Measurements from ENCODE around the gene NFKBIE.

The NFKBIE gene

DNA sequence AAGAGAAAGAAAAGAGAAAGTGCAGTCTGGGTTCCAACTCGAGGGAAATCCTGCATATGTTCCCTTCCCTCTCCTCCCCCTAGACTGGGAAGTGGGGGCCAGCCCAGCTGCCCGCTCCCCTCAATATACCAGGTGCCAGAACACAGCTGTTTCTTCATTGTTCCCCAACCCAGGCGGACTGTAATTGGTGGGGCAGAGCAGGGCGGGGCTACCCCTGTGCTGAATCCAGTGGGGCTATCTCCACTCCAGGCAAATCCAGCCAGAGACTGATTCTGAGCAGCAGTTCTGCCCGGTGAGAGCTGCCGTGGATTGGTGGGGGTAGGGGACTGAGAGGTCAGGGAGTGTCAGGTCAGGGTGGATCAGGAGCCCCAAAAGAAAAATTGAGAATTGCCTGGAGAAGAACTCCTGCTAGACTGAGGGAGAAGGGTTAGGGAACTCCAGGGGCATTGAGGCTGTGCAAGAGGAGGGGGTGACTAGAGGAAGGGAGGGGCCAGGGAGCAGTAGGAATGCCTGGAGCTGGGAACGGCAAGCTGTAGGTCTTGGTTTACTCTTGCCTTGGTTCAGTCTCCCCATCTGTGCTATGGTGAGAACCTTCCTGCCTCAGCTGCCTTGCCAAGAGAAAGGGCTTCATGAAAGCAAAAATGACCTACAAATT lies 48.5 kb downstream of the NFKBIE start, which contains the start of gene MYMX:
Gene MYMX, plus strand, starts transcription at position 250 of the 655 bp plus-strand sequence. CDS start 546 bp downstream, outside the sequence.
- Histone ChIP-seq H3K9ac (ENCODE audit: low read length in 5 of 5) (peak within 1 kb of the TSS; percentile 1 to 71 (median 59)), H3K4me3 (ENCODE audit: low read depth in 1 of 5, low read length in 5 of 5) (peak within 1 kb of the TSS; percentile 37 to 75 (median 67)), H3K27ac (ENCODE audit: low read depth, low read length) (peak within 1 kb of the TSS; percentile 99), H3K9me3 (ENCODE audit: control insufficient read depth in 5 of 5, low read length in 5 of 5) (no peaks in the 10 kb centered on the region), H3K4me1 (ENCODE audit: control insufficient read depth in 5 of 5, insufficient read depth in 5 of 5, low read length in 5 of 5) (peaks cover 25 to 56% (median 55%) of the 10 kb centered on the region in 5 donors), H3K27me3 (ENCODE audit: control insufficient read depth in 5 of 5, insufficient read depth in 4 of 5, low read length in 5 of 5) (no peaks in the 10 kb centered on the region), H3K36me3 (ENCODE audit: control insufficient read depth in 5 of 5, insufficient read depth in 5 of 5, low read length in 5 of 5) (no peaks in the 10 kb centered on the region)

DNA sequence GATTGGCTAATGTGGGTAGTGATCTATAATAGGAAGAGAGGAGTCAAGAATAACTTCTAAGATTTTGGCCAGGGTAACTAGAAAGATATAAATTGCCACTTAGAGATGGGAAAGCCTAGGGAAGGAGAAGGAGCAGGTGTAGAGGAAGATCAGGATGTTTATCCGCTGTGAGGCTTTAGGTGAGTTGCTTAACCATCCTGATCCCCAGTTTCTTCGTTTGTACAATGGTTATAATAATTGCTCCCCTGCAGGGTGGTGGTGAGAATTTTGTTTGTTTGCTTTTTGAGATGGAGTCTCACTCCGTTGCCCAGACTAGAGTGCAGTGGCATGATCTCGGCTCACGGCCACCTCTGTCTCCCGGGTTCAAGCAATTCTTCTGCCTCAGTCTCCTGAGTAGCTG lies 51.0 kb downstream of the NFKBIE start:
- H3K4me1 ChIP-seq (ENCODE audit: control insufficient read depth in 5 of 5, insufficient read depth in 5 of 5, low read length in 5 of 5), result peaks cover 17 to 46% (median 35%) of the 10 kb centered on the region in 5 donors
- no peak overlapping the region for H3K4me3 ChIP-seq (ENCODE audit: low read depth in 1 of 5, low read length in 5 of 5)
- H3K9ac ChIP-seq (ENCODE audit: low read length in 5 of 5), result no peak overlapping the region
- H3K36me3 ChIP-seq (ENCODE audit: control insufficient read depth in 5 of 5, insufficient read depth in 5 of 5, low read length in 5 of 5), result no peaks in the 10 kb centered on the region
- H3K27ac ChIP-seq (ENCODE audit: low read depth, low read length), result no peak overlapping the region
- H3K27me3 ChIP-seq (ENCODE audit: control insufficient read depth in 5 of 5, insufficient read depth in 4 of 5, low read length in 5 of 5), result no peaks in the 10 kb centered on the region
- H3K9me3 ChIP-seq (ENCODE audit: control insufficient read depth in 5 of 5, low read length in 5 of 5), result no peaks in the 10 kb centered on the region

DNA sequence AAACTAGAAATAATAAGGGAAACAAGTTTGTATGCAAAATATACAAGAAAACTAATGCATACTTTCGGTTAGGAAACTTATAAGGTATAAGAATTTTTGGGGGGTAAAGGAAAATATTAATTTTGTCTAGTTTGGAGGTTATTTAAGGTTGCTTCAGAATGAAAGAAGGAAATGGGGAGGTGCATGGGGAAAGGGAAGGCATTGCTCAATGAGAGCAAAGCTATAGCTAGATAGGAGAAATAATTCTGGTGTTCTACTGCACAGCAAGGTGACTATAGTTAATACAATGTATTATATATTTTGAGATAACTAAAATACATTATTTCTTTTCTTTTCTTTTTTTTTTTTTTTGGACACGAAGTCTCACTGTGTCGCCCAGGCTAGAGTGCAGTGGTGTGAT lies 54.1 kb downstream of the NFKBIE start:
- no peaks in the 10 kb centered on the region for H3K9me3 ChIP-seq (ENCODE audit: control insufficient read depth in 5 of 5, low read length in 5 of 5)
- H3K27ac ChIP-seq (ENCODE audit: low read depth, low read length), result no peak overlapping the region
- H3K9ac ChIP-seq (ENCODE audit: low read length in 5 of 5), result no peak overlapping the region
- H3K27me3 ChIP-seq (ENCODE audit: control insufficient read depth in 5 of 5, insufficient read depth in 4 of 5, low read length in 5 of 5), result no peaks in the 10 kb centered on the region
- H3K4me3 ChIP-seq (ENCODE audit: low read depth in 1 of 5, low read length in 5 of 5), result no peak overlapping the region
- H3K4me1 ChIP-seq (ENCODE audit: control insufficient read depth in 5 of 5, insufficient read depth in 5 of 5, low read length in 5 of 5), result peaks cover 0 to 32% (median 12%) of the 10 kb centered on the region in 5 donors
- no peaks in the 10 kb centered on the region for H3K36me3 ChIP-seq (ENCODE audit: control insufficient read depth in 5 of 5, insufficient read depth in 5 of 5, low read length in 5 of 5)

All from subcutaneous abdominal adipose tissue (tissue), 5 donors.